Gastroesophageal sphincter (tissue), 3 donors: Measurements from ENCODE around the gene ATAD3A.

ENCODE experiments used
- EP300 ChIP-seq: sonication (generic); formaldehyde crosslinking; IDR thresholded peaks from one replicate; pipeline ENCODE4 v1.6.1; 2017; ENCODE audit warnings: antibody characterized with exemption, mild to moderate bottlenecking
- POLR2A ChIP-seq, 2 donors: fragments of 450-650 bp; IDR thresholded peaks; one replicate each; pipeline ENCODE4 v1.6.1; 2017; ENCODE audit warnings: antibody characterized with exemption in 2 of 2, mild to moderate bottlenecking in 2 of 2, moderate library complexity in 1 of 2
- POLR2AphosphoS5 ChIP-seq: sonication (generic); formaldehyde crosslinking; IDR thresholded peaks from one replicate; pipeline ENCODE4 v1.6.1; 2017; ENCODE audit warnings: antibody characterized with exemption
- TF ChIP-seq, protein P1 (sequence below), 4 experiments: fragments of 200-600 bp in 2 of 4; fragments of 450-650 bp in 2 of 4; sonication (generic) in 1 of 4; IDR thresholded peaks; one replicate each; pipeline ENCODE4 v1.5.1; 2017 to 2019; ENCODE audit warnings: antibody characterized with exemption in 4 of 4, mild to moderate bottlenecking in 2 of 4, moderate library complexity in 2 of 4

DNA sequence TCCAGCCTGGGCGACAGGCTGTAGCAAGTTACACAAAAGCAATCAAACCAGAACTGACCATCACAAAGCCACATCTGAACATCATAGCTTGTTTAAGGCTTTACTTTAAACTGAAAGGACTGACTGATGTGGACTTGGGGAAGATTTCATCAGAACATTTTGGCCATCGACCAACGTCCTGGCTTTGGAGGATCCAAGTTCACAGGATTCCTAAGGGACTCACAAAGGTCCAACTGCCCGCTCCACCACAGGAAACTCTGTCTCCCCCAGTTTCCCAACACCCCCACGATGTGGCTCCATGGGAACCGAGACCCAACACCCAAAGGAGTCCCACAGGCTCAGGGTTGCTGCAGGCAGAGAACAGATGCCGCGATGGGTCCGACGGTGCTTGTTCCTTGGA, 53.4 kb downstream of the ATAD3A start:
- TF ChIP-seq POLR2AphosphoS5, result no peak
- TF ChIP-seq POLR2A (IDR thresholded peaks at IDR 0.05), result no peak
- TF ChIP-seq, protein P1, sequence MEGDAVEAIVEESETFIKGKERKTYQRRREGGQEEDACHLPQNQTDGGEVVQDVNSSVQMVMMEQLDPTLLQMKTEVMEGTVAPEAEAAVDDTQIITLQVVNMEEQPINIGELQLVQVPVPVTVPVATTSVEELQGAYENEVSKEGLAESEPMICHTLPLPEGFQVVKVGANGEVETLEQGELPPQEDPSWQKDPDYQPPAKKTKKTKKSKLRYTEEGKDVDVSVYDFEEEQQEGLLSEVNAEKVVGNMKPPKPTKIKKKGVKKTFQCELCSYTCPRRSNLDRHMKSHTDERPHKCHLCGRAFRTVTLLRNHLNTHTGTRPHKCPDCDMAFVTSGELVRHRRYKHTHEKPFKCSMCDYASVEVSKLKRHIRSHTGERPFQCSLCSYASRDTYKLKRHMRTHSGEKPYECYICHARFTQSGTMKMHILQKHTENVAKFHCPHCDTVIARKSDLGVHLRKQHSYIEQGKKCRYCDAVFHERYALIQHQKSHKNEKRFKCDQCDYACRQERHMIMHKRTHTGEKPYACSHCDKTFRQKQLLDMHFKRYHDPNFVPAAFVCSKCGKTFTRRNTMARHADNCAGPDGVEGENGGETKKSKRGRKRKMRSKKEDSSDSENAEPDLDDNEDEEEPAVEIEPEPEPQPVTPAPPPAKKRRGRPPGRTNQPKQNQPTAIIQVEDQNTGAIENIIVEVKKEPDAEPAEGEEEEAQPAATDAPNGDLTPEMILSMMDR (IDR thresholded peaks at IDR 0.05), result no peak
- no peak for TF ChIP-seq EP300
